ENCODE measurements around the gene NFE2. TPM values are rescaled to one million over a fixed set of nuclear protein-coding genes. Genes with fewer than 3 reads are reported as not detected.

The NFE2 gene
- total and polyA plus RNA-seq, 4 donors = 0.44 to 155 (median 1.2) TPM

- Histone ChIP-seq H3K36me3 (ENCODE audit: control insufficient read depth in 4 of 4, insufficient read depth in 3 of 4, low read depth in 1 of 4, low read length in 3 of 4) (peaks cover 0 to 18% (median 9%) of the 10 kb centered on the region in 4 donors), H3K27me3 (ENCODE audit: control insufficient read depth in 4 of 4, insufficient read depth in 4 of 4, low read length in 3 of 4) (no peaks in the 10 kb centered on the region), H3K9me3 (ENCODE audit: control insufficient read depth in 4 of 4, low read length in 3 of 4) (no peaks in the 10 kb centered on the region), H3K9ac (ENCODE audit: low read depth in 1 of 2, low read length in 2 of 2) (no peak overlapping the region), H3K27ac (ENCODE audit: low read depth in 1 of 2, low read length in 2 of 2) (no peak overlapping the region), H3K4me1 (ENCODE audit: control insufficient read depth in 4 of 4, insufficient read depth in 4 of 4, low read length in 3 of 4) (no peaks in the 10 kb centered on the region), H3K4me3 (ENCODE audit: low read depth in 1 of 3, low read length in 3 of 3) (no peak overlapping the region)
- TF ChIP-seq SP1 (IDR thresholded peaks at IDR 0.05) (no peak), EGR1 (IDR thresholded peaks at IDR 0.05; ENCODE audit: low read depth in 2 of 2) (no peak), HNF4G (IDR thresholded peaks at IDR 0.05) (no peak), FOXA1 (IDR thresholded peaks at IDR 0.05) (no peak), GABPA (IDR thresholded peaks at IDR 0.05 in 1 of 2, conservative IDR thresholded peaks at IDR 0.05 in 1 of 2) (no peak), NR2F2 (IDR thresholded peaks at IDR 0.05) (no peak), FOXA2 (IDR thresholded peaks at IDR 0.05) (no peak), JUND (IDR thresholded peaks at IDR 0.05) (no peak), CTCF (IDR thresholded peaks at IDR 0.05; ENCODE audit: low read depth, low read length, missing input control) (no peak), MAX (IDR thresholded peaks at IDR 0.05) (no peak), ZBTB33 (IDR thresholded peaks at IDR 0.05) (no peak), ATF3 (IDR thresholded peaks at IDR 0.05) (no peak)
- DNase-seq (ENCODE audit: low spot score) = no peak
- 96% methylated on average over 4 of the region's 4 CpGs for WGBS
These were observed 47.6 kb downstream of the NFE2 start for GRCh38 chr12:54253240-54253639.

GRCh38 chr12:54251667-54252284 lies 49.0 kb downstream of the NFE2 start:
- no peaks in the 10 kb centered on the region for H3K27me3 ChIP-seq (ENCODE audit: control insufficient read depth in 4 of 4, insufficient read depth in 4 of 4, low read length in 3 of 4)
- no peak for DNase-seq (ENCODE audit: low spot score)
- no peaks in the 10 kb centered on the region for H3K4me1 ChIP-seq (ENCODE audit: control insufficient read depth in 4 of 4, insufficient read depth in 4 of 4, low read length in 3 of 4)
- no peak overlapping the region for H3K9ac ChIP-seq (ENCODE audit: low read depth in 1 of 2, low read length in 2 of 2)
- H3K36me3 ChIP-seq (ENCODE audit: control insufficient read depth in 4 of 4, insufficient read depth in 3 of 4, low read depth in 1 of 4, low read length in 3 of 4) = peaks cover 4 to 14% (median 7%) of the 10 kb centered on the region in 4 donors
- no peaks in the 10 kb centered on the region for H3K9me3 ChIP-seq (ENCODE audit: control insufficient read depth in 4 of 4, low read length in 3 of 4)
- H3K4me3 ChIP-seq (ENCODE audit: low read depth in 1 of 3, low read length in 3 of 3) = no peak overlapping the region
- H3K27ac ChIP-seq (ENCODE audit: low read depth in 1 of 2, low read length in 2 of 2) = no peak overlapping the region
- WGBS = 95% methylated on average over 1 of the region's 1 CpG
- TF ChIP-seq RAD21 (IDR thresholded peaks at IDR 0.05) (peak; percentile 81 to 83), CTCF (IDR thresholded peaks at IDR 0.05; ENCODE audit: low read depth, low read length, missing input control) (peak; percentile 62), TAF1 (conservative IDR thresholded peaks at IDR 0.05) (no peak)
